Right hindlimb (tissue), 1 donor: ENCODE measurements around the gene TACSTD2.
"Not testable (repeated sequence)": the region's sequence is repeated elsewhere in the genome, so short reads cannot be mapped to it uniquely, and the experiment has no call there.

Source experiments
- DNase-seq: peaks from one replicate; pipeline ENCODE4 v3.0.0-alpha.2; 2018

The TACSTD2 gene

DNA sequence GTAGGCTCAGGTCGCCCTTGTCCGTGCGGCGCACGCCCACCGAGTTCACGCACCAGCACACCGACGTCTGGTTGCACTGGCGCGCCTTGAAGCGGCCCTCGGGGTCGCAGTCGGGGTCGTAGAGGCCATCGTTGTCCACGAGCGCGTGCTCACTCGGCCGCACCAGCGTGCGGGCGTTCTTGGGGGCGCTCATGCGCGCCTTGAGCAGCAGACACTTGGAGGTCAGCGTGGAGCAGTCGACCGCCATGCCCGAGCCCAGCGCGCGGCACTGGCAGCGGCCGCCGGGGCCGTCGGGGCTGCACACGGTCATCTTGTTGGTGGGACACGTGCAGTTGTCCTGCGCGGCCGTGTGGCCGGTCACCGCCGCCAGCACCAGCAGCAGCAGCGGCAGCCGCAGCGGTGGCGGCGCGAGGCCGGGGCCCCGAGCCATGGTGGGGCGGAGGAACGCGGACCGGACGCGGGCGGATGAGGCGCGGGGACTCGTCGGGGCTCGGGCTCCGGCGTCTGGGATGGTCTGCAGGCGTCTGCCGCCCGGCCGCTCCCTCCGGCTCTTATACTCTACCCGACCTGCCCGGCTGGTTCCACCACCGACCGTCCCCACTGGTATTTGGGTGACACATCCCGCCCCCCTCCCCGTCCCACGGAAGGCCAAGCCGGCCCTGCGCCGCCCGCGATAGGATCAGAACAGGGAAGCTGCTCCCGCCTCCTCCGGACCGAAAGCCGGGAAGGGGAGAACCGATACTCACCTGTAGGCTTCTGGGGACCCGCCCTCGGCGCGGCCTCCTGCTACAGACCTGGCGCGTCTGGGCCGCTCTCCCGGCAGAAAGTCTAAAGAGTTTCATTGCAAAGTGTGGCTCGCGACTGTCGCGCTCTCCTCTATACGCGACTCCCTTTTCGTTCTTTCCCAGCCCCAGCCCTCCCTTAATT is at the start of gene TACSTD2:
Gene TACSTD2 (minus strand): TSS at position 526 of the 927 bp plus-strand sequence. CDS start 96 bp downstream, at position 430.
- no peak for DNase-seq

- no peak for DNase-seq
These were observed 49.2 kb upstream of the TACSTD2 start for GRCh38 chr1:58626293-58626692.

DNA sequence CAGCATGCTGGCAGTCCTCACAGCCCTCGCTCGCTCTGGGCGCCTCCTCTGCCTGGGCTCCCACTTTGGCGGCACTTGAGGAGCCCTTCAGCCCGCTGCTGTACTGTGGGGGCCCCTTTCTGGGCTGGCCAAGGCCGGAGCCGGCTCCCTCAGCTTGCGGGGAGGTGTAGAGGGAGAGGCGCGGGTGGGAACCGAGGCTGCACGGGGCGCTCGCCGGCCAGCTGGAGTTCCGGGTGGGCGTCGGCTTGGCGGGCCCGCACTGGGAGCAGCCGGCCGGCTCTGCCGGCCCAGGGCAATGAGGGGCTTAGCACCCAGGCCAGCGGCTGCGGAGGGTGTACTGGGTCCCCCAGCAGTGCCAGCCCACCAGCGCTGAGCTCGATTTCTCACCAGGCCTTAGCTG is 46.2 kb upstream of the TACSTD2 start:
- not testable (repeated sequence) for DNase-seq

DNA sequence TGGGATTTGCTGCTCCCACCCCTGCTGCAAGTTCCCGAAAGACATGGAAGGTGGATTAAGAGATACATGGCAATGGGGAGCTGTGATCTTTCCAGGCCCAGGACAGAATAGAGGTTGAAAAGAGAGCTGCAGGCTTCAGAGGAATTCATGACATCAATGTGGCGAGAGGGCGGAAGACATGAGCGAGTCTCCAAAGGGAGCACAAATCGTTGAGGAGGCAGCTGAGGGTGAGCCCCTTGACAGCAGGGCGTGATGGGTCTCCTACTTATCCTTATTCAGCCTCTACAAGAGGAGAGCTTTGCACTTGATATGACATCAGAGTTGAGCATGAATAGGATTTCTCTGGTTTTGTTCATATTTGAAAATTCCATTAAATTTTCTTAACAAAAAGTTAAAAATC is 45.5 kb upstream of the TACSTD2 start:
- DNase-seq = no peak

DNA sequence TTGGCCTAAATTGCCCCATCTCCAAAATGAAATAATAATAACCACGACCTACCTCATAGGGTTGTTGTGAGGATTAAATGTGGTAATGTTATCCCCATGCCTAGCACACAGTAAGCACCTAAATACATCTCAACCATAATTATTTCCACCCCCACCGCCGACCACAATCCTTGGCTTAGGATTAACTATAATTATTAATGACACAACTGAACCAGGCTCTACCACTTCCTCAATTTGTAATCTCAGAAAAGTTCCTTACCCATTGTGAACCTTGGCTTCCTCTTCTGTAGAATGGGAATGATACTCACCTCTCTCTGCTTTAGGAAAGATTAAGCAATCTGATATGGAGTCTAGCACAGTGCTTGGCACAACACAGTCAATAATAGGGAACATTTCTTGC is 44.3 kb upstream of the TACSTD2 start:
- DNase-seq = no peak

- DNase-seq = no peak
These were observed 43.9 kb upstream of the TACSTD2 start for GRCh38 chr1:58620926-58621325.

GRCh38 chr1:58620259-58620658 is 43.2 kb upstream of the TACSTD2 start:
- no peak for DNase-seq

DNA sequence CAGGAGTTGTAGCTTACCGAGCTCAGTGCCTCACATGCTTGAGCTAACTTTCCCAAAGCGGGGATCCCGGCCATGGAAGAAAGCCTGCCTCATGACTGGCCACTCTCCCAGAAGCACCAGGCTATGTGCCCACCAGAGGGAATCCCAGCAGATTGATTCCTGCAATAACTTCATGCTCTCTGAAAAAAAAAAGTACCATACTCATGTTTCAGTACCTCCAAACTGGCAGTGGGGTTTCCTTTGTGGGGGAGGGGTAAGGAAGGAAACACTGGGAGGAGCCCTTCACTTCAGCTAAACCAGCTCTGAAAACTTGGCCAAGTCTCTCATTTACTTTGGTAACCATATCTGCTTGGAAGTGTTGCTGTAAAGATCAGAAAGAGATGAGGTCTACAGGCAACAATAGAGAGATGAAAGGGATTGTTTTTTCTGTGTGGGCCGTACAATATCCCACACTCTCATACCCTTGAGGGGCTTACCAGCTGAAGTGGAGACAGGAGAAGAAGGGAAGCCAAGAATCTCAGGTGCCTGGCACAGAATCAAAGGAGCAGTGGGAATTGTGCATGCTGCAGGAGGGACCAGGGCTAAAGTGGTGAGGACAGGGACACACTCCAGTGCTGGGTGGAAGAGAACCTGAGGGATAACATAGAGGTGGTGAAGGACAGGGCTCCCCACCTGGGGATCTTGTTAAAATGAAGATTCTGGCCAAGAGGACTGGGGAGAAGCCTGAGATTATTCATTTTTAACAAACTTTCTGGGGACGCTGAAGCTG is 42.4 kb upstream of the TACSTD2 start:
- DNase-seq = peak; percentile 22

DNA sequence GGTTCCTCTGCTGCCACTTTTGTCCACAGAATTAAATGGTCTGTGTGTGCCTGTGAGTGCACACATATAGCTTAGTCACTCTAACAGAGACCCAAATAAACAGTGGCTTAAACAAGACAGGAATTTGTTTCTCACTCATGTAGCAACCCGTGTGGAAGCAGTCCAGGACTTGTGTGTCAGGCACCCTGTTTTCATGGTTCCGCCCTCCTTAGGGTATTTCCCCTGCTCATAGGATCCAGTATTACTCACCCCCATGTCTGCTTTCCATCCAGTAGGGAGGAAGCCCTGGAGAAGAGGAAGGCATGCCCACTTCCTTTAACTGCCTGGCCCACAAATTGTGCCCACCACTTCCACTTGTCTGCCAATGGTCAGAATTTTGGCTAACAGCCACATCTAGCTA is 41.3 kb upstream of the TACSTD2 start:
- no peak for DNase-seq

- DNase-seq = no peak
These were observed 34.9 kb upstream of the TACSTD2 start for GRCh38 chr1:58611861-58612385.

- no peak for DNase-seq
These were observed 31.9 kb upstream of the TACSTD2 start for GRCh38 chr1:58608945-58609344.

- DNase-seq = no peak
These were observed 31.2 kb upstream of the TACSTD2 start for GRCh38 chr1:58608297-58608696.

GRCh38 chr1:58607391-58607790 is 30.3 kb upstream of the TACSTD2 start:
- DNase-seq = no peak

DNA sequence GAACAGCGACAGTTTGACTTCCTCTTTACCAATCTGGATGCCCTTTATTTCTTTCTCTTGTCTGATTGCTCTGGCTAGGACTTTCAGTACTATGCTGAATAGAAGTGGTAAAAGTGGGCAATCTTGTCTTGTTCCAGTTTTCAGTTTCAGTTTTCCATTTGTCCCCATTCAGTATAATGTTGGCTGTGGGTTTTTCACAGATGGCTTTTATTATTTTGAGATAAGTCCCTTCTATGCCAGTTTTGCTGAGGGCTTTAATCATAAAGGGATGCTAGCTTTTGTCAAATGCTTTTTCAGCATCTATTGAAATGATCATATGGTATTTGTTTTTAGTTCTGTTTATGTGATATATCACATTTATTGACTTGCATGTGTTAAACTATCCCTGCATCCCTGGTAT is 24.9 kb upstream of the TACSTD2 start:
- not testable (repeated sequence) for DNase-seq

- no peak for DNase-seq
These were observed 20.9 kb upstream of the TACSTD2 start for GRCh38 chr1:58597996-58598395.

DNA sequence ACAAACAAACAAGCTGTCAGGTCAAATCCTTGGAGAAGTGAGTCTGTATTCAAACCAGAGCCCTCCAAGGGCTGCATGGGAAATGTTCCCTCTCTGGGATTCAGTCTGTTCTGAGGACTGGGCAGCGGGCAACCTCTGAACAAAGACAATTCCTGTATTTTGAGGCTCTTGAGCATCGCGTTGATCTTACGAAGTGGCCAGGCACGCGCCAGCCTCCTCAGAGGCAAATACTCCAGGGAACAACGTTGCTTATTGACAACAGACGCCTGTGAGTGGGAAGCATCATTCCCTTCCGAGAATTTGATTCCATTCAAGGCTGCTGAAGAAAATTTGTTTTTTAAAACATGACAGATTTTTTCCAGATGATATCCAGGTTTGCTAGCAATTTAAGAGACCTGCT is 20.0 kb upstream of the TACSTD2 start:
- DNase-seq = no peak

- DNase-seq = no peak
These were observed 19.6 kb upstream of the TACSTD2 start for GRCh38 chr1:58596631-58597052.

- no peak for DNase-seq
These were observed 17.5 kb upstream of the TACSTD2 start for GRCh38 chr1:58594546-58594945.

DNA sequence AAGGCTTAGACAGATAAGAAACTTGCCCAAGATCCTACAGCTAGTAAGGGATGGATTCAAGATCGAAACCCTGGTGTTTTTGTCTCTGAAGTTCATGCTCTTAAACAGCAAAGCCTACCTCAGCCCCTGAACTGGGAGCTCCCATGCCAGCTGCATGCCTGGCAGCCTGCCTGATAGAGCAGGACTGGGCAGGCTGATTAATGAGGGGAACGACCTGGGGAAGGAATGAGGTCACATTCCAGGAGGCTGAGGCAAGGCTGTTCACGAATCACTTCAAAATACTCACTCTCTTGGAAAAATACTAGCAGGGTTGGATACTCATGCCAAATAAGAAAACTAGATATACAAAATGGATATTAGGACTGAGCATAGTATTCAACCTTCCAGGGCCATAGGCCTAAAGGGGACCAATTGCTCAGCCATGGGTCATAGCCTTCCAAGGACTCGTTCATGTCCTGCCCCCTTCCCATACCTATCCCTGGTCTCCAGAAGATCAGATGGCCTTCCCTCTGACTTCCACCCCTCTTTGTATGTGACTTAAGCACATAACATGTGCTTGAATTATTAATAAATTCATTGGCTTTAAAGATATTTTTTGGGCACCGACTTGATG is 15.6 kb upstream of the TACSTD2 start:
- peak; percentile 47 for DNase-seq

- DNase-seq = no peak
These were observed 14.8 kb upstream of the TACSTD2 start for GRCh38 chr1:58591806-58592205.

GRCh38 chr1:58590019-58590418 is 13.0 kb upstream of the TACSTD2 start:
- no peak for DNase-seq

- no peak for DNase-seq
These were observed 11.3 kb upstream of the TACSTD2 start for GRCh38 chr1:58588396-58588795.

DNA sequence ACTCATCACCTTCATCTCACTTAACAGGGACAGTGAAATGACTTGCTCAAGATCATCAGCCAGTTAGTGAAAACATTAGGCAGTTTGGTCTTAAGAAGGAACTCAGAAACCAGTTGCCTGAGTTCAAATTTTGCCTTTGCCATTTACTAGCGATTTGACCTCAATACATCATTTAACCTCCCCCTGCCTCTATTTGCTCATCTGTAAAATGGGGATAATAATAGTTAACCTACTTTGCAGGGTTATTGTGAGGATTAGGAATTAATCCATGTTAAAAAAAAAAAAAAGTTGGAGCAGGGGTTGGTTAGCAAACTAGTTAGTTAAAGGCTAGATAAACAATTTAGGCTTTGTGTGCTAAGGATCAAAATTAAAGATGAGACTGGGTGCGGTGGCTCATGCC is 10.6 kb upstream of the TACSTD2 start:
- DNase-seq = no peak
